Erythroblast (primary cell): ENCODE results near the gene ANKRD30BL.
"Not testable (repeated sequence)": the region's sequence is repeated elsewhere in the genome, so short reads cannot be mapped to it uniquely, and the experiment has no call there.

Source experiments
- DNase-seq, 2 experiments: peaks; one replicate each; lab custom pipeline; 2025; lab: John Stamatoyannopoulos, UW

The ANKRD30BL gene

DNA sequence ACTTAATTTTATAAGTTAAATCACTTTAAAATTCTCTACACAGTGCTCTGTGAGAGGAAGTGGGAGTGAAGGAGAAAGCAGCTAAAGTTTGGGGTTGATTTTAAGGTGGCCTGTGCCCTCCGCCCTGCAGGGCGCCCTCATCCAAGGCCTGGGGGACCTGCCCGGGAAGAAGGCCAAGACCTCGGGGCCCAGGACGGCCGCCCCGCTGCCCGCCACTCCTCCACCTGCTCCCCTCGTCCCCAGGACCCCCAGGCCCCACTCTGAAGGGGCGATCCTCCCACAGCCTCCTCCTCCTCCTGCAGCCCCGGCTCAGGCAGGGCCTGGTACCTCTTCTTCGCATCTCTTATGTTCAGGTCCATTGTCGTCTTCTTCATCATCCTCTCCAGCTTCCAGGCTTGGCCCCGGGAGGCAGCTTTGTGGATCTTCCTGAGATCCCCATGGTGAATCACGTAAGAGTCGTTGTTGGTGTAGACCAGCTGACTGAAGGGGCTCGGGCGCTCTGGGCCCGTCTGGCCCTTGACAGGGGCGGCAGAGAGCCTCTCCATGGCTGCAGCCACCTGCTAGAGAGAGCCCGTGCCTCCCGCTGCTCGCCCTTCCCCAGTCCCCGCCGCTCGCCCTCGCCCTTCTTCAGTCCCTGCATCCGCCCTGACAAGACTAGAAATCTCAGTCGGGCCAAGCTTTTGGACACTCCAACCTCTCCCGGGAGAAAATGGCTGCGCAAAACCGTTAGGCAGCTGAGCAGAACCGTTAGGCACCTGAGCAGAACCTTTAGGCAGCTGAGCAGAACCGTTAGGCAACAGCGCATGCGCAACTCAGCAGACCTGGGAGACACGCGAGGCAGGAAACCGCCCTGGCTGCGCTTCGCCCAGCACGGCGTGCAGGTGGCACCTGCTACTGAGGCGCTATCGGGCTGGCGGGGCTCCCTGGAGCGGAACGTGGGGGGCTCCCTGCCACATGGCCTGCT lies at the start of gene ANKRD30BL:
TSS of gene ANKRD30BL (minus strand) at position 792 of the 964 bp plus-strand sequence. CDS start at position 545, 247 bp downstream.
- DNase-seq: not testable (repeated sequence)

GRCh38 chr2:132202866-132203265 lies 41.1 kb upstream of the ANKRD30BL start:
- DNase-seq: not testable (repeated sequence)

DNA sequence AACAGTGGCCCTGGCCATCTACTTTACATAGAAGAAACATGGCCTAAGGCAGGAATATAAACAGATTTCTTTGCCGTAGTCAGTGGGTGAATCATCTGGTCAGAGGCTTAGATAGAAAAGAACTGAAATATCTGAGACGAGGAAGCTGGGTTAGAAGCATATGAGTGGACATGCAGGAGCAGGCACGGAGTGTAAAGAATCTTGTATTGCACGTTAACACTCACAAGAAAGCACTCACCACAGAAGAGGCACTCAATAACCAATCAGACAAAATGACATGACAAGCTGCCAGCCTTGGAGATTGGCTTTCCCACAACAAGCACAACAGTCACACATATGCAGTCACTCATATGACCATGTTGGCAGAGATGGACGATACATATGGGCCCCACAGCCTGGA lies 31.1 kb upstream of the ANKRD30BL start:
- DNase-seq: not testable (repeated sequence)

DNA sequence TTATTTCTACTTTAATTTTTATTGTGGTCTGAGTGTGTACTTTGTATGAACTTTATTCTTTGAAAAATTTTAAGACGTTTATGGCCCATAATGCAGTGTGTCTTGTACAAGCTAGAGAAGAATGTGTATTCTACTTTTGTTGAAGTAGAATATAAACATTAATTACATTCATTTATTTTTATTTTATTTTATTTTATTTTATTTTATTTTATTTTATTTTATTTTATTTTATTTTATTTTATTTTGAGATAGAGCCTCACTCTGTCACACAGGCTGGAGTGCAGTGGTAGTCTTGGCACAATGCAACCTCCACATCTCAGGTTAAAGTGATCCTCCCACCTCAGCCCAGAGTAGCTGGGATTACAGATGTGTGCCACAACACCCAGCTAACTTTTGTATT lies 5.3 kb upstream of the ANKRD30BL start:
- DNase-seq: not testable (repeated sequence)

DNA sequence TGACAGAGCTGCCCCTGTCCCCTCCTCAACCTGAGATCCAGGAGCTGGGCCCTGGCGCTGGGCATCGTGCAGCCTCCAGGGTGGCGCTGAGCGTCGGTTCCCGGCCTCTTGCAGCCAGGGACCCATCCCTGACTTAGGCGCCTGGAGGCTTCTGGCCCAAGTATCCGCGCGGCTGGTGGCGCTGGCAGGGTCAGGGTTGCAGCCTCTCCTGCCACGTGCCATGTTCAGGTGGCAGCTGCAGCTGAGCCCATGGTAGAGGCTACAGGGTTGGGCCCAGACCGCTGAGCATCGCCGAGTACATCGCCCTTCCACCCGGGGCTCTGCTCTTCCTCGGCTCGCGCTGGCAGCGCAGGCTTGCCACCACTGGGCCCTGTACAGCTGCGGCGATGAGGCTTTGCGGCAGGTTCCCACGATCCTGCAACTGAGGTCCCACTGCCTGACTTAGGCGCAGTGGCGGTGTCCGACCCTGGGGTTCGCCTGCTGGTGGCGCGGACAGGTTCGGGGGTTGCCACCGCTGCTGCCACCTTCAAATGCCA lies 441 bp upstream of the ANKRD30BL start:
- DNase-seq: not testable (repeated sequence)

DNA sequence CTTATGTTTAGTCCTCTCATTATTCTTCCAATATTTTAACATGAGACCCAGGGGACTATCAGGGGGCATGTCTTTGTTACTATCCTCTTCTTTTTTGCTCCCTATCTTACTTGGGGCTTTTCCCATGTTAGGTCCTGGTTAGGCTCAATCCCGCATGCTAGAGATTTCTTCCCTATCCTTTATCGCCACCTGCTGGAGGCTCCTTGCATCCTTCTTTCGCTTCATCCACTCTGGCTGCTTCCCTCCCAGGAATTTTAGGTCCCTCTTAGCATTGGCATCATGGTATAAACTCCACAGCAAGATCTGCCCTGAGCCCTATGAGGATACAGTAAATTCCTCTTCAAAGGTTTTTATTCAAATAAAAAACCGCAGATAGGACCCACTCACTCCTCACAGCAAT lies 15.0 kb downstream of the ANKRD30BL start:
- DNase-seq: peak; percentile 9 to 54
